WTC11 (cell line): ENCODE results near the gene BATF. TPM values are rescaled to one million over a fixed set of nuclear protein-coding genes. Genes with fewer than 3 reads are reported as not detected.

Source experiments
- ATAC-seq: fragments of 200-7000 bp; cut with Tn5 transposase; 2 replicates; pipeline ENCODE4 v1.10.0; 2021; ENCODE audit warnings: mild to moderate bottlenecking, moderate library complexity
- CTCF ChIA-PET: fragments of 300-600 bp; sonication (Branson Sonifier 250); formaldehyde crosslinking; loops from one replicate; lab custom pipeline; 2021; ENCODE audit warnings: antibody characterized with exemption; lab: Charles Lee
- POLR2A ChIA-PET: fragments of 350-600 bp; sonication (Branson Sonifier 250); formaldehyde crosslinking; loops from one replicate; lab custom pipeline; 2021; ENCODE audit warnings: antibody characterized with exemption; lab: Charles Lee
- DNase-seq: peaks from one replicate; pipeline ENCODE4 v3.0.0; 2021; ENCODE audit warnings: low spot score
- H3K27ac Mint-ChIP-seq: 2 replicates; pipeline ENCODE4 v1.8.0; 2021; ENCODE audit warnings: mixed read lengths
- H3K27me3 Mint-ChIP-seq: 2 replicates; pipeline ENCODE4 v1.8.0; 2021; ENCODE audit warnings: low read depth, mild to moderate bottlenecking, moderate library complexity, mixed read lengths
- H3K36me3 Mint-ChIP-seq: 2 replicates; pipeline ENCODE4 v1.8.0; 2021; ENCODE audit warnings: mixed read lengths
- H3K4me1 Mint-ChIP-seq: 2 replicates; pipeline ENCODE4 v1.8.0; 2022; ENCODE audit warnings: mixed read lengths
- H3K4me3 Mint-ChIP-seq: 2 replicates; pipeline ENCODE4 v1.8.0; 2021; ENCODE audit warnings: mild to moderate bottlenecking, moderate library complexity, mixed read lengths
- H3K9me3 Mint-ChIP-seq: 2 replicates; pipeline ENCODE4 v1.8.0; 2021; ENCODE audit warnings: mixed read lengths
- CBFB ChIP-seq: sonication (generic); formaldehyde crosslinking; IDR thresholded peaks from 2 replicates; pipeline ENCODE4 v1.8.1; 2022; ENCODE audit warnings: mild to moderate bottlenecking, low read depth, missing genetic modification reagents
- CREB1 ChIP-seq: sonication (generic); formaldehyde crosslinking; IDR thresholded peaks from 2 replicates; pipeline ENCODE4 v1.8.0; 2023; ENCODE audit warnings: mild to moderate bottlenecking, missing genetic modification reagents
- CREM ChIP-seq: sonication (generic); formaldehyde crosslinking; IDR thresholded peaks from 2 replicates; pipeline ENCODE4 v1.8.1; 2022; ENCODE audit warnings: mild to moderate bottlenecking, missing genetic modification reagents, moderate library complexity
- HMGA2 ChIP-seq: fragments of 250-450 bp; sonication (Bioruptor Pico); IDR thresholded peaks from 2 replicates; pipeline ENCODE4 v1.4.0; 2021; ENCODE audit warnings: mild to moderate bottlenecking, moderate library complexity
- JUN ChIP-seq: sonication (generic); formaldehyde crosslinking; IDR thresholded peaks from 2 replicates; pipeline ENCODE4 v1.8.0; 2023; ENCODE audit warnings: mild to moderate bottlenecking, missing genetic modification reagents
- NFATC4 ChIP-seq: fragments of 250-450 bp; sonication (Bioruptor Pico); IDR thresholded peaks from 2 replicates; pipeline ENCODE4 v1.9.0; 2021; ENCODE audit warnings: mild to moderate bottlenecking
- NFE2L1 ChIP-seq: sonication (generic); formaldehyde crosslinking; IDR thresholded peaks from 2 replicates; pipeline ENCODE4 v1.8.1; 2023; ENCODE audit warnings: missing genetic modification reagents
- NFYB ChIP-seq: sonication (generic); formaldehyde crosslinking; conservative IDR thresholded peaks from 2 replicates; pipeline ENCODE4 v1.8.0; 2022; ENCODE audit warnings: low read depth, missing genetic modification reagents
- OVOL2 ChIP-seq: fragments of 250-450 bp; sonication (Bioruptor Pico); IDR thresholded peaks from 2 replicates; pipeline ENCODE4 v1.9.0; 2021; ENCODE audit warnings: mild to moderate bottlenecking, borderline replicate concordance
- PRRX2 ChIP-seq: fragments of 250-450 bp; sonication (Bioruptor Pico); IDR thresholded peaks from 2 replicates; pipeline ENCODE4 v1.8.0; 2021; ENCODE audit warnings: mild to moderate bottlenecking
- RORB ChIP-seq: fragments of 250-450 bp; sonication (Bioruptor Pico); IDR thresholded peaks from 2 replicates; pipeline ENCODE4 v1.9.0; 2021; ENCODE audit warnings: mild to moderate bottlenecking
- ZBTB21 ChIP-seq: sonication (generic); formaldehyde crosslinking; IDR thresholded peaks from 2 replicates; pipeline ENCODE4 v1.8.1; 2023; ENCODE audit warnings: mild to moderate bottlenecking, missing genetic modification reagents, borderline replicate concordance
- ZNF138 ChIP-seq: sonication (generic); formaldehyde crosslinking; conservative IDR thresholded peaks from 2 replicates; pipeline ENCODE4 v1.8.1; 2022; ENCODE audit warnings: mild to moderate bottlenecking, moderate library complexity, missing genetic modification reagents
- ZNF317 ChIP-seq: sonication (generic); formaldehyde crosslinking; IDR thresholded peaks from 2 replicates; pipeline ENCODE4 v1.8.1; 2023; ENCODE audit warnings: low read depth, mild to moderate bottlenecking, moderate library complexity, missing genetic modification reagents, borderline replicate concordance
- ZNF416 ChIP-seq: fragments of 250-450 bp; sonication (Bioruptor Pico); IDR thresholded peaks from 2 replicates; pipeline ENCODE4 v1.9.0; 2021; ENCODE audit warnings: mild to moderate bottlenecking, inconsistent platforms
- total RNA-seq: library from RNA; stranded (reverse); gene quantifications from 3 replicates; pipeline ENCODE4 v1.2.3, GENCODE V29; 2021
- TF ChIP-seq, protein P1 (sequence below): sonication (generic); formaldehyde crosslinking; IDR thresholded peaks from 2 replicates; pipeline ENCODE4 v1.8.1; 2023; ENCODE audit warnings: mild to moderate bottlenecking, missing genetic modification reagents, moderate library complexity
- TF ChIP-seq, protein P2 (sequence below): sonication (generic); formaldehyde crosslinking; IDR thresholded peaks from 2 replicates; pipeline ENCODE4 v1.8.0; 2023; ENCODE audit warnings: mild to moderate bottlenecking, missing genetic modification reagents
- TF ChIP-seq, protein P3 (sequence below): sonication (generic); formaldehyde crosslinking; IDR thresholded peaks from 2 replicates; pipeline ENCODE4 v1.8.1; 2023; ENCODE audit warnings: mild to moderate bottlenecking, moderate library complexity, missing genetic modification reagents
- TF ChIP-seq, protein P4 (sequence below): sonication (generic); formaldehyde crosslinking; IDR thresholded peaks from 2 replicates; pipeline ENCODE4 v1.8.1; 2023; ENCODE audit warnings: mild to moderate bottlenecking, missing genetic modification reagents
- TF ChIP-seq, protein P5 (sequence below): fragments of 250-450 bp; sonication (Bioruptor Pico); conservative IDR thresholded peaks from 2 replicates; pipeline ENCODE4 v1.9.0; 2021; ENCODE audit warnings: mild to moderate bottlenecking
- TF ChIP-seq, protein P6 (sequence below): sonication (generic); formaldehyde crosslinking; IDR thresholded peaks from 2 replicates; pipeline ENCODE4 v1.8.1; 2022; ENCODE audit warnings: low read depth, missing genetic modification reagents, borderline replicate concordance
- TF ChIP-seq, protein P7 (sequence below): sonication (generic); formaldehyde crosslinking; IDR thresholded peaks from 2 replicates; pipeline ENCODE4 v1.8.0; 2022; ENCODE audit warnings: mild to moderate bottlenecking, missing genetic modification reagents

Gene BATF
- total RNA-seq, 1 experiment from 2014 or later, result not detected

DNA sequence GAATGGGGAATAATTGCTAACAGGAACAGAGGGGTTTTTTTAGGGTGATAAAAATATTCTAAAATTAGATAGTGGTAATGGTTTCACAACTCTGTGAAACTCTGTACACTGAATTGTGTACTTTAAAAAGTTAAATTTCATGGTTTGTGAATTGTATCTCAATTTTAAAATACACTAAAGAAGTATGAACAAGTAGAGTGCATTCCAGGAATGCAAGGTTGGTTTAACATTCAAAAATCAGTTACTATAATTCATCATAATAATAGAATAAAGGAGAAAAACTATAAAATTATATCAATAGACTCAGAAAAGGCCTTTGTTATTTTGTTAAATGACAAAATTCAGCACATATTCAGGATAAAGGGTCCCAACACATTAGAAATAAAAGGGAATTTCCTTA lies 11.1 kb upstream of the BATF start (continued):
- TF ChIP-seq, protein P1, sequence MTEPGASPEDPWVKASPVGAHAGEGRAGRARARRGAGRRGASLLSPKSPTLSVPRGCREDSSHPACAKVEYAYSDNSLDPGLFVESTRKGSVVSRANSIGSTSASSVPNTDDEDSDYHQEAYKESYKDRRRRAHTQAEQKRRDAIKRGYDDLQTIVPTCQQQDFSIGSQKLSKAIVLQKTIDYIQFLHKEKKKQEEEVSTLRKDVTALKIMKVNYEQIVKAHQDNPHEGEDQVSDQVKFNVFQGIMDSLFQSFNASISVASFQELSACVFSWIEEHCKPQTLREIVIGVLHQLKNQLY (CRISPR knock-in tag), result no peak
- TF ChIP-seq, protein P2, sequence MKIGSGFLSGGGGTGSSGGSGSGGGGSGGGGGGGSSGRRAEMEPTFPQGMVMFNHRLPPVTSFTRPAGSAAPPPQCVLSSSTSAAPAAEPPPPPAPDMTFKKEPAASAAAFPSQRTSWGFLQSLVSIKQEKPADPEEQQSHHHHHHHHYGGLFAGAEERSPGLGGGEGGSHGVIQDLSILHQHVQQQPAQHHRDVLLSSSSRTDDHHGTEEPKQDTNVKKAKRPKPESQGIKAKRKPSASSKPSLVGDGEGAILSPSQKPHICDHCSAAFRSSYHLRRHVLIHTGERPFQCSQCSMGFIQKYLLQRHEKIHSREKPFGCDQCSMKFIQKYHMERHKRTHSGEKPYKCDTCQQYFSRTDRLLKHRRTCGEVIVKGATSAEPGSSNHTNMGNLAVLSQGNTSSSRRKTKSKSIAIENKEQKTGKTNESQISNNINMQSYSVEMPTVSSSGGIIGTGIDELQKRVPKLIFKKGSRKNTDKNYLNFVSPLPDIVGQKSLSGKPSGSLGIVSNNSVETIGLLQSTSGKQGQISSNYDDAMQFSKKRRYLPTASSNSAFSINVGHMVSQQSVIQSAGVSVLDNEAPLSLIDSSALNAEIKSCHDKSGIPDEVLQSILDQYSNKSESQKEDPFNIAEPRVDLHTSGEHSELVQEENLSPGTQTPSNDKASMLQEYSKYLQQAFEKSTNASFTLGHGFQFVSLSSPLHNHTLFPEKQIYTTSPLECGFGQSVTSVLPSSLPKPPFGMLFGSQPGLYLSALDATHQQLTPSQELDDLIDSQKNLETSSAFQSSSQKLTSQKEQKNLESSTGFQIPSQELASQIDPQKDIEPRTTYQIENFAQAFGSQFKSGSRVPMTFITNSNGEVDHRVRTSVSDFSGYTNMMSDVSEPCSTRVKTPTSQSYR (CRISPR knock-in tag), result no peak
- TF ChIP-seq HMGA2 (CRISPR knock-in tag), result no peak

DNA sequence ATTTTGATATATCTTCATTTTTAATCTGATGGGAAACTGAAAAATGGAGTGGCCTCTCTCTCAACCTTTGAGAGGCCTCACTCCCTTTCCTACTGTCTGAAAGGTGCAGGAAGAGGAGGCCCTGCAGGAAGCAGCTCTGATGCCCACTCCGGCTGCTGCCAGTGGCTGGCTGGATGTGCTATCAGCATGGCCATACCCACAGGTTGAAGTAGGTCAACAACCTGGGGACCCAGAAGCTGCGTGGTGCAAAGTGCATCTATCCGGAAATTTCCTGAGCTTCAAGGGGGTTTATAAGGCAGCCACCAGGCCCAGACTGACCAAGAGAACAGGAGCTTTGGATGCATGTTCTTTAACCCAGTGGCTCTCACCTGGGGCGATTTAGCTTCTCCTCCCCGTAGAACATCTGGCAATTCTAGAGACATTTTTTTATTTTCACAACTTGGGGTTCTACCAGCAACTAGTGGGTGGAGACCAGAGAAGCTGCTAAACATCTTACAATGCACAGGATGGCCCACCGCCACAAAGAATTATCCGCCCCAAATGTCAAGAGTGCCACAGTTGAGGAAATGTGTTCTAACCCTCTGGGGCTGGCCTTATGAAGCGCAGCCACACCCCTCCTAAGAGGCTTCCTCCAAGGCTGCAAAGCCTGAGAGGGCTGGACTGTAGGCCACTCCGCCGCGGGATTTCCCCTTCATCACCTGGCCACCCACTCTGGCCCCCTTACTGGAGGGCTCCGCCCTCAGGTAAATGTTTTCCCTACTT lies 8.2 kb upstream of the BATF start:
- Mint-ChIP-seq H3K4me1 (peaks cover 7% of the 10 kb centered on the region), H3K27ac (no peak overlapping the region), H3K27me3 (no peaks in the 10 kb centered on the region; the same call in 1 of the 2 replicates), H3K9me3 (peaks cover 9% of the 10 kb centered on the region), H3K36me3 (no peaks in the 10 kb centered on the region)
- ATAC-seq, result no peak
- CTCF ChIA-PET, result interaction anchor here (1.2 to 5.8 kb wide), 10 partner anchors 13 to 206 kb away, joined by 3 to 87 read pairs (median 6); partner anchors contain the start of genes ERG28, FLVCR2 and TTLL5
- TF ChIP-seq, protein P3, sequence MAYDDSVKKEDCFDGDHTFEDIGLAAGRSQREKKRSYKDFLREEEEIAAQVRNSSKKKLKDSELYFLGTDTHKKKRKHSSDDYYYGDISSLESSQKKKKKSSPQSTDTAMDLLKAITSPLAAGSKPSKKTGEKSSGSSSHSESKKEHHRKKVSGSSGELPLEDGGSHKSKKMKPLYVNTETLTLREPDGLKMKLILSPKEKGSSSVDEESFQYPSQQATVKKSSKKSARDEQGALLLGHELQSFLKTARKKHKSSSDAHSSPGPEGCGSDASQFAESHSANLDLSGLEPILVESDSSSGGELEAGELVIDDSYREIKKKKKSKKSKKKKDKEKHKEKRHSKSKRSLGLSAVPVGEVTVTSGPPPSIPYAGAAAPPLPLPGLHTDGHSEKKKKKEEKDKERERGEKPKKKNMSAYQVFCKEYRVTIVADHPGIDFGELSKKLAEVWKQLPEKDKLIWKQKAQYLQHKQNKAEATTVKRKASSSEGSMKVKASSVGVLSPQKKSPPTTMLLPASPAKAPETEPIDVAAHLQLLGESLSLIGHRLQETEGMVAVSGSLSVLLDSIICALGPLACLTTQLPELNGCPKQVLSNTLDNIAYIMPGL, result no peak
- TF ChIP-seq ZNF138 (CRISPR knock-in tag) (no peak), RORB (no peak), CREB1 (CRISPR knock-in tag) (no peak), OVOL2 (CRISPR knock-in tag) (no peak), CBFB (no peak), HMGA2 (CRISPR knock-in tag) (no peak), ZNF416 (CRISPR knock-in tag) (no peak), ZBTB21 (CRISPR knock-in tag) (no peak), CREM (no peak), NFE2L1 (CRISPR knock-in tag) (no peak), NFYB (CRISPR knock-in tag) (no peak), ZNF317 (CRISPR knock-in tag) (no peak), JUN (no peak), PRRX2 (CRISPR knock-in tag) (no peak), NFATC4 (CRISPR knock-in tag) (no peak)
- TF ChIP-seq, protein P4, sequence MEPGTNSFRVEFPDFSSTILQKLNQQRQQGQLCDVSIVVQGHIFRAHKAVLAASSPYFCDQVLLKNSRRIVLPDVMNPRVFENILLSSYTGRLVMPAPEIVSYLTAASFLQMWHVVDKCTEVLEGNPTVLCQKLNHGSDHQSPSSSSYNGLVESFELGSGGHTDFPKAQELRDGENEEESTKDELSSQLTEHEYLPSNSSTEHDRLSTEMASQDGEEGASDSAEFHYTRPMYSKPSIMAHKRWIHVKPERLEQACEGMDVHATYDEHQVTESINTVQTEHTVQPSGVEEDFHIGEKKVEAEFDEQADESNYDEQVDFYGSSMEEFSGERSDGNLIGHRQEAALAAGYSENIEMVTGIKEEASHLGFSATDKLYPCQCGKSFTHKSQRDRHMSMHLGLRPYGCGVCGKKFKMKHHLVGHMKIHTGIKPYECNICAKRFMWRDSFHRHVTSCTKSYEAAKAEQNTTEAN (CRISPR knock-in tag), result no peak
- TF ChIP-seq, protein P5, sequence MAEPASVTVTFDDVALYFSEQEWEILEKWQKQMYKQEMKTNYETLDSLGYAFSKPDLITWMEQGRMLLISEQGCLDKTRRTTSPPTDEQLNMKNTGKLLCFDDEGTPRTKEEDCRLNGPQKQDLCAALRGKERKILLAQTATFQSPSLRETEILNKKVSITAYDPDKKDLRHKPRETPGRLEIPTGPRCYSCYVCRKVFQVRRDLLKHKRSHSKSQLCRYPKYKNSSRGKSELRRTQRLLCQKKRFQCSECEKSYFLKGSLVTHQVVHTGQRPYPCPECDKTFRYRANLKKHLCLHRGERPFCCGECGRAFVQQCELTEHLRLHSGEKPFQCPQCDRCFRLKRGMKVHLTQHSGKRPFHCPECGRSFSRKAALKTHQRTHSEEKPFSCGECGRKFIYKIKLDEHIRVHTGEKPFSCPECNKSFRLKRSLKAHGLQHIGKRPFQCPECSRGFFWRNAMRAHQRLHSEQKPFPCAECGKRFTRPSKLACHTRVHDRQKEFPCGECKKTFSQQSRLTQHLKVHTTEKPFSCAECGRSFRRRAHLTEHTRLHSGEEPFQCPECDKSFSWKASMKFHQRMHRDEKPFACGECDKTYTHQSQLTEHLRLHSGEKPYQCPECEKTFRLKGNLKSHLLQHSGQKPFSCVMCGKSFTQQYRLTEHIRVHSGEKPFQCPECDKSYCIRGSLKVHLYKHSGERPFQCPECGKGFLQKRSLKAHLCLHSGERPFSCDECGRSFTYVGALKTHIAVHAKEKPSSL (CRISPR knock-in tag), result no peak
- TF ChIP-seq, protein P6, sequence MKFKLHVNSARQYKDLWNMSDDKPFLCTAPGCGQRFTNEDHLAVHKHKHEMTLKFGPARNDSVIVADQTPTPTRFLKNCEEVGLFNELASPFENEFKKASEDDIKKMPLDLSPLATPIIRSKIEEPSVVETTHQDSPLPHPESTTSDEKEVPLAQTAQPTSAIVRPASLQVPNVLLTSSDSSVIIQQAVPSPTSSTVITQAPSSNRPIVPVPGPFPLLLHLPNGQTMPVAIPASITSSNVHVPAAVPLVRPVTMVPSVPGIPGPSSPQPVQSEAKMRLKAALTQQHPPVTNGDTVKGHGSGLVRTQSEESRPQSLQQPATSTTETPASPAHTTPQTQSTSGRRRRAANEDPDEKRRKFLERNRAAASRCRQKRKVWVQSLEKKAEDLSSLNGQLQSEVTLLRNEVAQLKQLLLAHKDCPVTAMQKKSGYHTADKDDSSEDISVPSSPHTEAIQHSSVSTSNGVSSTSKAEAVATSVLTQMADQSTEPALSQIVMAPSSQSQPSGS (CRISPR knock-in tag), result no peak
- TF ChIP-seq, protein P7, sequence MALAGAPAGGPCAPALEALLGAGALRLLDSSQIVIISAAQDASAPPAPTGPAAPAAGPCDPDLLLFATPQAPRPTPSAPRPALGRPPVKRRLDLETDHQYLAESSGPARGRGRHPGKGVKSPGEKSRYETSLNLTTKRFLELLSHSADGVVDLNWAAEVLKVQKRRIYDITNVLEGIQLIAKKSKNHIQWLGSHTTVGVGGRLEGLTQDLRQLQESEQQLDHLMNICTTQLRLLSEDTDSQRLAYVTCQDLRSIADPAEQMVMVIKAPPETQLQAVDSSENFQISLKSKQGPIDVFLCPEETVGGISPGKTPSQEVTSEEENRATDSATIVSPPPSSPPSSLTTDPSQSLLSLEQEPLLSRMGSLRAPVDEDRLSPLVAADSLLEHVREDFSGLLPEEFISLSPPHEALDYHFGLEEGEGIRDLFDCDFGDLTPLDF (CRISPR knock-in tag), result no peak
- TF ChIP-seq, all 79 proteins: peak for 0
- H3K4me3 Mint-ChIP-seq, result no peak overlapping the region
- no peak for DNase-seq
- POLR2A ChIA-PET, result no interaction called here
